ENCODE measurements around the gene CYGB.

The CYGB gene

DNA sequence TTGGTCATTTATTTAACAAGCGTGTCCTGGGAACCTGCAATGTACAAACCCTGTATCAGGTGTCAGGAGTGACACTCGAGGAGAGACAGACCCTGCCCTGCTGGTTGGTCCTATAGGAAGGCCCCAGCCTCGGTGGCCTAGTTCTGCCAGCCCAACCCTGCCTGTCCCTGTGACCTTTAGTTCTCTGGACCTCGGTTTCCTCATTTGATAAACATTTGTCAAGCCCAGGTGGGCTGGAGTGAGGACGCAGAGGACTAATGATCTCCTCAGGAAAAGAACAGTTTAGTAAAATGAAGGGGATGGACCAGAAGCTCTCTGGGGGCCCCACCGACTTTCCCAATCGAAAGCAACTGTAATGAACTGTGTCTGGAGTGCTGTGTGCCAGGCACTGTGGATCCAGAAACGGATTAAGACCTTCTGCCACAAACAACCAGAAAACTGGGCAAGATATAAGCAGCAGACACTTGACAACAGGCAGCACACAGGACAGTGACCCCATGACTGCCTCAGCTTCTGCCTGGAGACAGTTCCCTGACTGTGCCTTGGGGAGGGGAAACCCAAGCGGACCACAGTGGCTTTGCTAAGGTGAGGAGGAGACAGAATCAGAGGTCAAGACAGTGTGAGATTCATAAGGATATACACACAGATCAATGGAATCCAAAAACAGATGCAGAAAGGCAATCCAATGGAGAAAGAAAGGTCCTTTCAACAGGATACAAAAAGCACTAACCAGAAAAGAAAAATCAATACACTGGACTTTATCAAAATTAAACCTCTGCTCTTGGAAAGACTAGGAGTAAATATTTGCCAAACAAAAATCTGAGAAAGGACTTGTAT lies 11.1 kb upstream of the CYGB start:
- H3K27me3 ChIP-seq (ENCODE audit: insufficient read depth, poor library complexity, severe bottlenecking), result no peaks in the 10 kb centered on the region
- no peak overlapping the region for H3K27ac ChIP-seq (ENCODE audit: poor library complexity, severe bottlenecking)
- H3K36me3 ChIP-seq (ENCODE audit: low read depth), result no peaks in the 10 kb centered on the region
- H3K9me3 ChIP-seq (ENCODE audit: severe bottlenecking), result no peaks in the 10 kb centered on the region
- peaks cover 47% of the 10 kb centered on the region for H3K4me1 ChIP-seq (ENCODE audit: insufficient read depth, poor library complexity, severe bottlenecking)
- DNase-seq (ENCODE audit: low spot score) (no peak), ATAC-seq (ENCODE audit: low read depth) (no peak)
- H3K4me3 ChIP-seq (ENCODE audit: severe bottlenecking), result no peak overlapping the region
- no peak for TF ChIP-seq CTCF (IDR thresholded peaks at IDR 0.05; ENCODE audit: poor library complexity, severe bottlenecking)

- Histone ChIP-seq H3K4me1 (ENCODE audit: insufficient read depth, poor library complexity, severe bottlenecking) (peaks cover 47% of the 10 kb centered on the region), H3K27ac (ENCODE audit: poor library complexity, severe bottlenecking) (peak overlapping the region; percentile 88), H3K27me3 (ENCODE audit: insufficient read depth, poor library complexity, severe bottlenecking) (no peaks in the 10 kb centered on the region), H3K9me3 (ENCODE audit: severe bottlenecking) (no peaks in the 10 kb centered on the region), H3K4me3 (ENCODE audit: severe bottlenecking) (no peak overlapping the region), H3K36me3 (ENCODE audit: low read depth) (no peaks in the 10 kb centered on the region)
- peak; percentile 52 for TF ChIP-seq CTCF (IDR thresholded peaks at IDR 0.05; ENCODE audit: poor library complexity, severe bottlenecking)
- ATAC-seq (ENCODE audit: low read depth) (no peak), DNase-seq (ENCODE audit: low spot score) (no peak)
These were observed 10.2 kb upstream of the CYGB start for GRCh38 chr17:76547642-76548202.

- peak; percentile 79 for TF ChIP-seq CTCF (IDR thresholded peaks at IDR 0.05; ENCODE audit: poor library complexity, severe bottlenecking)
- Histone ChIP-seq H3K4me1 (ENCODE audit: insufficient read depth, poor library complexity, severe bottlenecking) (peaks cover 47% of the 10 kb centered on the region), H3K9me3 (ENCODE audit: severe bottlenecking) (no peaks in the 10 kb centered on the region), H3K4me3 (ENCODE audit: severe bottlenecking) (no peak overlapping the region), H3K36me3 (ENCODE audit: low read depth) (no peaks in the 10 kb centered on the region), H3K27me3 (ENCODE audit: insufficient read depth, poor library complexity, severe bottlenecking) (no peaks in the 10 kb centered on the region), H3K27ac (ENCODE audit: poor library complexity, severe bottlenecking) (peak overlapping the region; percentile 88)
- DNase-seq (ENCODE audit: low spot score) (peak; percentile 73), ATAC-seq (ENCODE audit: low read depth) (peak; percentile 49)
These were observed 9.7 kb upstream of the CYGB start for GRCh38 chr17:76547183-76547641.

GRCh38 chr17:76546556-76547182 lies 9.2 kb upstream of the CYGB start:
- Histone ChIP-seq H3K27ac (ENCODE audit: poor library complexity, severe bottlenecking) (peak overlapping the region; percentile 88), H3K36me3 (ENCODE audit: low read depth) (no peaks in the 10 kb centered on the region), H3K27me3 (ENCODE audit: insufficient read depth, poor library complexity, severe bottlenecking) (no peaks in the 10 kb centered on the region), H3K4me1 (ENCODE audit: insufficient read depth, poor library complexity, severe bottlenecking) (peaks cover 44% of the 10 kb centered on the region), H3K9me3 (ENCODE audit: severe bottlenecking) (no peaks in the 10 kb centered on the region), H3K4me3 (ENCODE audit: severe bottlenecking) (no peak overlapping the region)
- DNase-seq (ENCODE audit: low spot score) (peak; percentile 70), ATAC-seq (ENCODE audit: low read depth) (peak; percentile 67)
- no peak for TF ChIP-seq CTCF (IDR thresholded peaks at IDR 0.05; ENCODE audit: poor library complexity, severe bottlenecking)

Measured in RWPE2 (cell line).